Prostate gland (tissue), 2 donors: ENCODE results near the gene EXD3. TPM values are rescaled to one million over a fixed set of nuclear protein-coding genes. Genes with fewer than 3 reads are reported as not detected.

Experiments
- DNase-seq: peaks from one replicate; pipeline ENCODE4 v3.0.0-alpha.2; 2019; ENCODE audit warnings: low spot score
- H3K27ac ChIP-seq, 2 donors: fragments of 200-600 bp; sonication (generic); 2 replicates each; pipeline ENCODE4 v1.5.1; 2017 to 2019
- H3K27me3 ChIP-seq: fragments of 200-600 bp; sonication (generic); replicated peaks from 2 replicates; pipeline ENCODE4 v1.5.1; 2019; ENCODE audit not compliant: insufficient read depth
- H3K36me3 ChIP-seq, 2 donors: fragments of 200-600 bp; sonication (generic); 1 replicate in 1 of 2; 2 replicates in 1 of 2; pipeline versions ENCODE4 v1.5.1 to v1.8.1; 2017 to 2019
- H3K4me1 ChIP-seq: fragments of 200-600 bp; sonication (generic); replicated peaks from 2 replicates; pipeline ENCODE4 v1.5.1; 2019
- H3K4me3 ChIP-seq, 2 donors: fragments of 200-600 bp; sonication (generic); 2 replicates each; pipeline ENCODE4 v1.5.1; 2017 to 2019
- H3K9me3 ChIP-seq: fragments of 200-600 bp; sonication (generic); 2 replicates; pipeline ENCODE4 v1.5.1; 2017
- POLR2A ChIP-seq: fragments of 450-650 bp; IDR thresholded peaks from one replicate; pipeline ENCODE4 v1.6.1; 2016; ENCODE audit warnings: antibody characterized with exemption, mild to moderate bottlenecking
- POLR2AphosphoS5 ChIP-seq: sonication (generic); formaldehyde crosslinking; IDR thresholded peaks from one replicate; pipeline ENCODE4 v1.6.1; 2017; ENCODE audit warnings: antibody characterized with exemption
- WGBS: methylation state at CpG from one replicate; pipeline ENCODE4 v1.1.5; 2018; 5-methylcytosine and 5-hydroxymethylcytosine counted together
- intact Hi-C: fragments of 100-400 bp; cut with DNase I; formaldehyde crosslinking; loops from one replicate; pipeline ENCODE4 v1.14.2; 2022
- total RNA-seq, 2 donors: library from RNA; depleted of rRNA; stranded (reverse); fragments of >200 nt; gene quantifications; one replicate each; pipeline ENCODE4 v1.1.0, GENCODE V29; 2016
- TF ChIP-seq, protein P1 (sequence below), 4 experiments: fragments of 200-600 bp in 2 of 4; fragments of 450-650 bp in 2 of 4; sonication (generic) in 2 of 4; IDR thresholded peaks; 1 replicate in 3 of 4; 2 replicates in 1 of 4; pipeline ENCODE4 v1.5.1; 2016 to 2019; ENCODE audit warnings: antibody characterized with exemption in 4 of 4, mild to moderate bottlenecking in 2 of 4, moderate library complexity in 2 of 4

Gene EXD3
- total RNA-seq, 2 donors from 2014 or later = 32.6 to 44.8 TPM

- Histone ChIP-seq H3K27ac (peak overlapping the region; percentile 78 to 94), H3K4me1 (peaks cover 26% of the 10 kb centered on the region), H3K4me3 (peak overlapping the region; percentile 40 to 55), H3K36me3 (no peaks in the 10 kb centered on the region), H3K9me3 (no peaks in the 10 kb centered on the region), H3K27me3 (no peaks in the 10 kb centered on the region)
- intact Hi-C loops = loop anchor here (10.0 kb wide), 2 partner anchors 105 to 225 kb away; no protein-coding TSS in a partner anchor
- no peak for DNase-seq
- 19% methylated on average over 16 of the region's 16 CpGs for WGBS
- peak; percentile 40 for TF ChIP-seq POLR2AphosphoS5
- no peak for TF ChIP-seq POLR2A
Observed at GRCh38 chr9:137299938-137300337, 123.0 kb downstream of the EXD3 start.

GRCh38 chr9:137299203-137299565 is 123.8 kb downstream of the EXD3 start:
- H3K4me3 ChIP-seq = peak overlapping the region in 1 of 2 donors; percentile 2
- whole genome bisulfite sequencing = 53% methylated on average over 10 of the region's 10 CpGs
- intact Hi-C loops = loop anchor here (10.0 kb wide), 2 partner anchors 106 to 226 kb away; no protein-coding TSS in a partner anchor
- H3K9me3 ChIP-seq = no peaks in the 10 kb centered on the region
- H3K36me3 ChIP-seq = no peaks in the 10 kb centered on the region
- TF ChIP-seq, protein P1, sequence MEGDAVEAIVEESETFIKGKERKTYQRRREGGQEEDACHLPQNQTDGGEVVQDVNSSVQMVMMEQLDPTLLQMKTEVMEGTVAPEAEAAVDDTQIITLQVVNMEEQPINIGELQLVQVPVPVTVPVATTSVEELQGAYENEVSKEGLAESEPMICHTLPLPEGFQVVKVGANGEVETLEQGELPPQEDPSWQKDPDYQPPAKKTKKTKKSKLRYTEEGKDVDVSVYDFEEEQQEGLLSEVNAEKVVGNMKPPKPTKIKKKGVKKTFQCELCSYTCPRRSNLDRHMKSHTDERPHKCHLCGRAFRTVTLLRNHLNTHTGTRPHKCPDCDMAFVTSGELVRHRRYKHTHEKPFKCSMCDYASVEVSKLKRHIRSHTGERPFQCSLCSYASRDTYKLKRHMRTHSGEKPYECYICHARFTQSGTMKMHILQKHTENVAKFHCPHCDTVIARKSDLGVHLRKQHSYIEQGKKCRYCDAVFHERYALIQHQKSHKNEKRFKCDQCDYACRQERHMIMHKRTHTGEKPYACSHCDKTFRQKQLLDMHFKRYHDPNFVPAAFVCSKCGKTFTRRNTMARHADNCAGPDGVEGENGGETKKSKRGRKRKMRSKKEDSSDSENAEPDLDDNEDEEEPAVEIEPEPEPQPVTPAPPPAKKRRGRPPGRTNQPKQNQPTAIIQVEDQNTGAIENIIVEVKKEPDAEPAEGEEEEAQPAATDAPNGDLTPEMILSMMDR (IDR thresholded peaks at IDR 0.05) = no peak
- TF ChIP-seq POLR2AphosphoS5 (no peak), POLR2A (no peak)
- DNase-seq = no peak
- H3K27me3 ChIP-seq = no peaks in the 10 kb centered on the region
- peaks cover 25% of the 10 kb centered on the region for H3K4me1 ChIP-seq
- peak overlapping the region; percentile 78 to 94 for H3K27ac ChIP-seq

DNA sequence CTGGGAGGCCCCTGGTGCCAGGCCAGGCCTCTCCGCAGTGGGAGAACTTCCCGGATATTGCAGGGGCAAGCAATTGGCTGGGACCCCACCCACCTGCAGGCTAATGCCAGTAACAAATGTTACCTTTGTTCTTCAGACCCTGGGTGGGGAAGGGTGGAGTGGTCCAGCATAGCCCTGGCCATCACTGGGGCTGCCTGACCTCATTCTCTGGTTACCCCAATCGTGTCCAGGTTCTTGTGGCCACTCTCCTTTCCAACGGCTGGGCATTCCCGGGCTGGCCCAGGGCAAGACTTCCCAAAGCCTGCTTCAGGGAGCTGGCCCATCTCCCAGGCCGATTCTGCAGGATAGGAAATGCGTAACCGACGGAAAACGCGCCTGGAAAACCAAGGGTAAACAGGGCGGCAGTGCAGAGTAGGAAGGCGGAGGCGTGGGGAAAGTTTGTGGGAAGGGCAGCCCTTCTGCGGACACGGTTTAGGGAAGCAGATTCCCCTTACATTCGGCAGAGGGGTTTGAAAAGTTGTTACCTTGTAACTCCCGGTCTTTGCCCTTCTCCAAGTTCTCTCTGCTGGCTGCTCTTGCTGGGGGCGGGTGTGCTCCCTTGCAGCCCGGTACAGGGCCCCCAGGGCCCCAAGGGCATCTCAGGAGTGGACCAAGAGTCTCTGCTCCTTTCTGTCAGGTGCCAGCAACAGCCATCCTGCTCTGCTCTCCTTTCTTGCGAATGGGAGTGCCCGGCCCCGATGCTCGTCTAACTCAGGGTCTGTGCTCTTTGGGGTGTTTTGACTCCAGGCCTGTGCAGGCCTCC is 124.4 kb downstream of the EXD3 start:
- WGBS = 55% methylated on average over 24 of the region's 24 CpGs
- H3K36me3 ChIP-seq = no peaks in the 10 kb centered on the region
- no peaks in the 10 kb centered on the region for H3K27me3 ChIP-seq
- peaks cover 23% of the 10 kb centered on the region for H3K4me1 ChIP-seq
- DNase-seq = no peak
- intact Hi-C loops = loop anchor here (10.0 kb wide), 2 partner anchors 106 to 226 kb away; no protein-coding TSS in a partner anchor
- H3K4me3 ChIP-seq = peak overlapping the region in 1 of 2 donors; percentile 2
- TF ChIP-seq POLR2A (no peak), POLR2AphosphoS5 (peak; percentile 12)
- TF ChIP-seq, protein P1 (IDR thresholded peaks at IDR 0.05) = no peak
- H3K27ac ChIP-seq = peak overlapping the region; percentile 78 to 94
- no peaks in the 10 kb centered on the region for H3K9me3 ChIP-seq

DNA sequence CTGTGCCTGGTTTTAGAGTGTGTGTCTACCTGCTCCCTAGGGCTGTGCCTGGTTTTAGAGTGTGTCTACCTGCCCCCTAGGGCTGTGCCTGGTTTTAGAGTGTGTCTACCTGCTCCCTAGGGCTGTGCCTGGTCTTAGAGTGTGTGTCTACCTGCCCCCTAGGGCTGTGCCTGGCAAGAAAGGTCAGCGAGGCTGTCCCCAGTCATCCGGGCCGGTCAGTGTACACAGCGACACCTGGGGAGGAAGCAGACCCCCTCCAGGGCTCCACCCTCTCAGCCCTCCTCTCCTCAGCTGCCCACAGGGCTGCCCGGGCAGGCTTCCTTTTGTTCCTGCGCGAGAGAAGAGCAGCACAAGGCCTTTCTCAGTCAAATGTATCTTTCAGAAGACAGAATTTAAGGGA is 125.0 kb downstream of the EXD3 start:
- TF ChIP-seq POLR2A (no peak), POLR2AphosphoS5 (no peak)
- TF ChIP-seq, protein P1 (IDR thresholded peaks at IDR 0.05) = no peak
- peak overlapping the region; percentile 78 to 94 for H3K27ac ChIP-seq
- no peaks in the 10 kb centered on the region for H3K9me3 ChIP-seq
- H3K4me3 ChIP-seq = no peak overlapping the region
- peaks cover 18% of the 10 kb centered on the region for H3K4me1 ChIP-seq
- no peaks in the 10 kb centered on the region for H3K36me3 ChIP-seq
- no peaks in the 10 kb centered on the region for H3K27me3 ChIP-seq
- intact Hi-C loops = loop anchor here (10.0 kb wide), 2 partner anchors 107 to 227 kb away; no protein-coding TSS in a partner anchor
- WGBS = 49% methylated on average over 7 of the region's 7 CpGs
- DNase-seq = no peak

- Histone ChIP-seq H3K4me1 (peaks cover 12% of the 10 kb centered on the region), H3K4me3 (no peak overlapping the region), H3K9me3 (no peaks in the 10 kb centered on the region), H3K27me3 (no peaks in the 10 kb centered on the region), H3K36me3 (no peaks in the 10 kb centered on the region), H3K27ac (peak overlapping the region; percentile 30 to 94)
- intact Hi-C loops = loop anchor here (10.0 kb wide), 2 partner anchors 108 to 228 kb away; no protein-coding TSS in a partner anchor
- TF ChIP-seq POLR2AphosphoS5 = peak; percentile 16
- TF ChIP-seq, protein P1 (IDR thresholded peaks at IDR 0.05) = no peak
- no peak for DNase-seq
- 70% methylated on average over 24 of the region's 24 CpGs for WGBS
Observed at GRCh38 chr9:137296670-137297664, 126.0 kb downstream of the EXD3 start.
